Suppressor macrophage (primary cell): ENCODE data around the gene THADA.
"Not testable (repeated sequence)": the region's sequence is repeated elsewhere in the genome, so short reads cannot be mapped to it uniquely, and the experiment has no call there.

Experiments used
- DNase-seq, 4 experiments: peaks; one replicate each; pipeline ENCODE4 v3.0.0-alpha.2; 2020 to 2022

THADA gene

DNA sequence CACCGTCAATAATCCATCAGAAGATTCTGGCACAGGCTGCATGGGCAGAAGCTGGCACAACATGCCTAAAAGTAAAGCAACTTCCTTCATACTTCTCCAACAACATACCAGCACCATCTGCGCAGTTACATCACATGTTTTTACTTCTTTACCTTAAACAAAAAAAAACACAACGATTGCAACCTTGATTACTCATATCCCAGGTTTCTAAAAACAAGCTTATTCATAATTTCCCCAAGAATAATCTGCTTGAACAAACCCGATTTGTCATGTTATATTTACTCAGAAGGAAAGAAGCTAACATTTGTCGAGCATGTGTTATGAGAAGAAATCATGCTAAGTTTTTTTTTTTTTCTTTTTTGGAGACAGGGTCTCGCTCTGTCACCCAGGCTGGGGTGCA, 54.7 kb downstream of the THADA start:
- peak in 1 of 4 experiments; percentile 11 for DNase-seq

DNA sequence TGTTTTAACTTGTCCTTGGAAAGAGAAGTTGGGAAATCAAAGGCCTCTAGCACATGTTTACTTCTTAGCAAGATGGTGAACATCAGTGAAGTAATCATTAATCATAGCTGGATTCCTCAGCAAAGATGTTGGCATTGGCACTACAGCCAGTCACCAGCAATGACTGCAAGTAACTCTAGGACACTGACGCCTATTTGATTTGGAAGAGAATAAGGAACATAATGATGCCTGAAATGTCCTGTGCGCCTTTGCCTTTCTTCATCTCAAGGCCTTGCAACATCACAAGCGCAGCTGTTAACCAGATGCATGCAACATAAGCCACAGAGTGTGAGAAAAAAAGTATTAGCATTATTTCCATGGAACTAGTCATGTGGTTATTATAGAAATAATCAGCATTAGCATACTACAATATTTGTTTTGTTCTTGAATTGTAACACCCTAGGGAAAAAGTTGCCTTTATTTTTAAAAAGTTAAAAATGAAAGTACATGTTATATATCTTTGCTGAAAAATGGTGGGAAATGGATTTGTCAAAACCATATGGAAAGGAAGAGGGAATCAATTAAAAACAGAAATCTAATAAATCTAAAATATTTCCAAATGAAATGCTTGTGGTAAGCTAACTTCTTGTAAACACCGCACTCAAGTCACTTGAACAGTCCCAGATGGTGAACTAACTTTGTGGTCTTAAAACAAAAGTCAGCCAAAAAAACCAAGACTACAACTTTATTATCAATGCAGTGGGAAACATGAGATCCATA, 55.6 kb downstream of the THADA start:
- peak; percentile 91 to 99 (median 94) for DNase-seq

DNA sequence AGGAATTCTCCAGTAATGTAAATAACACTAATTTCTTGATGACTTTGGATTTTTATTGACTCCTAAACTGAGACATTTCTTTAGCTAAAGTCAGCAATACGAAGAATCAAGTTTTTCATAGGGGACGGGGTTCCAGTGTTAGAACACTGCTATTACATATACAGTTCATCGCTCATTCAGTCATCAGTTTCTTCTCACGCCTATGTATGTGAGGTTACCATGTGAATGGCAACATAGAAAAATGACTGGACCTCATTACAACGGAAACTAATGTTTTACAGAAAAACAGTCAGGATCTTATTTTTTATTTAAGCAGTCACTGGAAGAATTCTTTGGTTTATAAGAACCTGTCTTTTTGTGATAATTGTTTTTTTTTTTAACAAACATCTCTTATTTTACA, 56.4 kb downstream of the THADA start:
- DNase-seq, result peak in 1 of 4 experiments; percentile 34

DNA sequence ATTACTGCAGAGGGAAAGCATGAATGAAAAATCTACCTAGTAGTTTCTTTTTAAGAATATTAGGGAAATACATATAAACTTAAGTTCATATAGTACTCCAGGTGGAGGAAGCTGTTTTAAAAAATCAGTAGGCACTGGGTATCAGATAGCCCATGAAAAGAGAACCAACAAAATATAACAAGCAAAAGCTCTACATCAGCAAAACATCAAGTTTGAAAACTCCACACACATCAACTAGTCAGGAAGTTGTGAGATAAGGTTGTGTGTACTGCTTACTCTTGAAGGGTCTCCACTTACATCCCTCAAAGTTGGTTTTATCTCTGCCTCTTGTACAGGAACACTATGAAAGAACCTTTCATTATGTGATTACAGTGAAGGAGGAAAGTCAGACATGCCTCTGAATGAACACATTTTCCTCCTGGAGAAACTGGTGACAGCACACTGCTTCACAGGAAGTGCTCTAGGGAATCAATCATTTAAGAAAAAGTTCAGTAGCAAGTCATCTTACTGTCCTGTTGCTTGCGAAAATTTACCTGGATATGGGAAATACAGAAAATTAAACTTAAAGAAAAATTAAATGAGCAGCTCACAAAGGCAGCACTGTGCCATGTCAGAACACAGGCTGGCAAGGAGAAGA, 57.7 kb downstream of the THADA start:
- peak in 2 of 4 experiments; percentile 13 to 33 for DNase-seq

DNA sequence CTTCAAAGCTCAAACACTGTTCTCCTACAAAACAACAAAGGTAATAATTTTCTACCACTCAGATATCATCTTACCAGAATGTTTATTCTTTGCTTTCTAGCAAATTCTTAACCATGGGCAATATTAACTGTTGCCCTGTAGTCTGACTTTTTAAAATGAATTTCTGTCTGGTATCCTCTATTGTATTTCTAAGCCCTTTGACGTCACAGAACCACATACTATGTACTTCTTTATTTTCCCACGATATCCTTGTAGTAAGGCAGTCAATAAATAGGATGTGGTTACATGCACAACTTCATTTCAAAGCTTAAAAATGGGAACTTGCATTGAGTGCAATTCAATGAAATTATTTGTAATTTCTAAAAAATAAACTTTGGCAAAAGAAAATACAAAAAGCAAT, 58.7 kb downstream of the THADA start:
- peak; percentile 33 to 95 (median 81) for DNase-seq

DNA sequence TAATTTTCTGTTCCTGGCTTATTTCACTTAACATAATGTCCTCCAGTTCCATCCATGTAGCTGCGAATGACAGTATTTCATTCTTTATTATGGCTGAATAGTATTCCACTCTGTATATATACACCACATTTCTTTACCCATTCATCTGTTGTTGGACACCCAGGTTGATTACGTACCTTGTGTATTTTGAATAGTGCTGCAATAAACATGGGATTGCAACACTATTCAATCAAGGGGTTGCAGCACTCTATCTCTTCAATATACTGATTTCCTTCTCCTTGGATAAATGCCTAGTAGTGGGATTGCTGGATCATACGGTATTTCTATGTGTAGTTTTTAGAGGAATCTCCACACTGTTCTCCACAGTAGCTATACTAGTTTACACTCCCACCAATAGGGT, 61.3 kb downstream of the THADA start:
- no peak for DNase-seq

DNA sequence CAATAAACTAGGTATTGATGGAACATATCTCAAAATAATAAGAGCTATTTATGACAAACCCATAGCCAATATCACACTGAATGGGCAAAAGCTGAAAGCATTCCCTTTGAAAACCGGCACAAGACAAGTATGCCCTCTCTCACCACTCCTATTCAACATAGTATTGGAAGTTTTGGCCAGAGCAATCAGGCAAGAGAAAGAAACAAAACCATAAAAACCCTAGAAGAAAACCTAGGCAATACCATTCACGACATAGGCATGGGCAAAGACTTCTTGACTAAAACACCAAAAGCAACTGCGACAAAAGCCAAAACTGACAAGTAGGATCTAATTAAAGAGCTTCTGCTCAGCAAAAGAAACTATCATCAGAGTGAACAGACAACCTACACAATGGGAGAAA, 63.3 kb downstream of the THADA start:
- DNase-seq, result not testable (repeated sequence)

DNA sequence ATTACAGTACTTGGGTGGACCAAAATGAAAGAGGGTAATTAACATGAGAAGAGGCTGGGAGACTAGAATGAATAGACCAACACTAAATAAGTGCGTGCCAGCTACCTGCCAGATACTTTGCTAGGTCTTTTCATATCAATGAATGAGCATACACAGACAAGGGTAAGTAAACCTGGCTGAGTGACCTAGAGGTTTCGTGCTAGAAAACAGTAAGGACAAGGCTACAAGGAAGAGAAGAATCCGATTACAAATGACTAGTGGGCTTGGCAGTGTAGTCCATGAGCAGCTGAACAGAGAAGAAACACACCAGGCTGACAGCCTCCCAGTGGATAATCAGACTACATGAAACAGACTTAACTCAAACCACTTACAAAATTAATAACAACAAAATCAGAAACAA, 64.6 kb downstream of the THADA start:
- DNase-seq, result no peak

DNA sequence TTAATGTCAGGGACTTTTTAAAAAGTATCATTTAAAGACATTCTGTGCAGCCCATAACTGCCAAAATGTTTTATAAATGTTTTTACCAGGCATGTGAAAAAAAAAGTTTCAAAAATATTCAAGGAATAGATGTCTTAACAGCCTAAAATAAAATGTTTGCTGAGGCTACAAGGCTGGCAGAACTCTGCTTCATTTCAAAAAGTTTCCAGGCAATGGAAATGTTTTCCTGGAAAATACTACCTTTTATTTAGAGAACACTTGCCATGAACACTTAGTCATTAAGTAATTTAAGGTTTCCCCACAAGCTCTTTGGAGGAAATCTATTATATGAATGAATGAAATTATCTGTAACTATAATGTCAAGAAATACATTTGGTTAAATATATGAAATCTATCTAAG, 68.8 kb downstream of the THADA start:
- DNase-seq, result no peak

DNA sequence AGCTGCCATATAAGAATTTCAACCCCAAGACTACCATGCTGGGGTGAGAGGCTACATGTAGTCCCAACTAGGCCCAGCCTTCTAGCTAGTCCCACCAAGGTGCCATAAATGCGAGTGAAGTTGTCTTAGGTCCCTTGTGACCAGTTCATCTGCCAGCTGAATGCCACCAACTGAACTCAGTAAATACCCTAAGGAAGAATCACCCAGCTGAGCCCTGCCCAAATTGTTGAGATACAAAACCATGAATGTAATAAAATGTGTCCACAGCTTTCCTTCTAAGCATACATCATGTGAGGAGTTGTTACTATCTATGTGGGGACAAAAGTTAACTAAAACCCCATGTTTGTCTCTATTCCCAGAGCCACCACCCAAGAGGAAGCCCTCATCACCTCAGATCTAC, 70.3 kb downstream of the THADA start:
- DNase-seq, result no peak

DNA sequence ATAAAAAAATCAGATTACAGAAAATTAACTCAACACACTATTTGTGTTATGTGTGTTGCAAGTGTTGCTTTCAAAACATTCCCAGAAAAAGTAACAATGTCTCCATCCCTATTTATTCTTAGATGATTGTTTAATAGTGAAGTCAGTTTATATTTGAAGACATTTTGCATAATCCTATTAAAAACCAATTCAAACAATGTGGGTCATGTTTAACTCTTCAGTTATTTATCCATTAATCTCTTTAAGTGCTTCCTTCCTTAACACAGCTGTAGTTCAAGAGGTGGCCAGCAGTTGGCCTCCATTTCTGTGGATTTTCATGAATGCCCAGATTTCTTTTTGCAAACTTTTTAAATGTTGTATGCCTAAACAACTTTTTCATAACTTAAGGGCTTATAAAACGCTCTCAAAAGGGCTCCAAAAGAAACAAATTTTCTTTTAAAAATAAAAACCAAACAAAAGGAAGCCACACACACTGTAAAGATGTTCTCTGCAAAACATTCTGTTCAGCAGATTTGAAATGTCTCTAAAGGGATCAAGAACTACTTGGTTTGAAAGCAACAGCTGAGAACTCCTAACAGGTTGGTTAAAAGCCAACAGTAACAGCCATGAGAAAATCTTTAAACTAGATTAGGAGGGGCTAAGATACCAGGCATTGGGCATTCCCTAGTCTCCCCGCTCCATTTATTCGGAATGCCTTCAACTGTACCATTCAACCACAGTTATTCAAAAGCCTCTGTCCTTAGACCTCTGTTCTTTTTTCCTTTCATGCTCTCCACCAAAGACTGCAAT, 71.5 kb downstream of the THADA start:
- peak in 1 of 4 experiments; percentile 20 for DNase-seq

DNA sequence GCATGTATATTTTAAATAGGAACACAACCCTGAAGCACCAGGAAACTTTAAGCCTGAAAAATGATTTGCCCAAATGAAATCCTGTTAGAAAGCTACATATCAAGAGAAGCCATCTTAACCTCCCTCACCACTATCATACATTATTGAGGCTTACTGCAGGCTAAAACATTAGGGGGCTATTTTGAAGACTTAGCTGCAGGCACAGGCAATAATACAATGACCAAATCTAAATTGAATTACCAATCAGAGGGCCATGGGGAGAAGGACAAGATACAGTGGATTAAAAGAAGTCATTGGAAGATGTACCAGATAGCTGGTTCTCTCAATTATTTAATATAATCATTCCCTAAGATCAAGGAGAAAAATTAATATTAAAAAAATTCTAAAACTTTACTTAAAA, 73.7 kb downstream of the THADA start:
- DNase-seq, result no peak

DNA sequence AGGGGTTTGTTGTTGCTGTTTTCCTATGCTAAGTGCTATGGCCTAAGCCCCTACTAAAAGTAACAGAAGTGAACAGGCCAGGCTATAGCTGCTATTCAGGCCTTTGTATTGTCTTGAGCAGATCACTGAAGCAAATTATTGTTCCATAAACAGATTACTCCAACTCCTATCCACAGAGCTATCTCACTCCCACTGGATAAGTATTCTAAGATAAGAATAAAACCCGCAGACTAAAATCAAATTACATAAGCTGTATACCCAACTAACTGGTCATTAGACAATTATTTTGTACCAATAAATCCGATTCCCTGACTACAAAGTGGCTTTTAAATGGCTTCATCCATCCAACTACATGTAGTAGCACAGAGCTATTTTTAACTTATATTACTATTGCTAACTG, 74.3 kb downstream of the THADA start:
- no peak for DNase-seq

DNA sequence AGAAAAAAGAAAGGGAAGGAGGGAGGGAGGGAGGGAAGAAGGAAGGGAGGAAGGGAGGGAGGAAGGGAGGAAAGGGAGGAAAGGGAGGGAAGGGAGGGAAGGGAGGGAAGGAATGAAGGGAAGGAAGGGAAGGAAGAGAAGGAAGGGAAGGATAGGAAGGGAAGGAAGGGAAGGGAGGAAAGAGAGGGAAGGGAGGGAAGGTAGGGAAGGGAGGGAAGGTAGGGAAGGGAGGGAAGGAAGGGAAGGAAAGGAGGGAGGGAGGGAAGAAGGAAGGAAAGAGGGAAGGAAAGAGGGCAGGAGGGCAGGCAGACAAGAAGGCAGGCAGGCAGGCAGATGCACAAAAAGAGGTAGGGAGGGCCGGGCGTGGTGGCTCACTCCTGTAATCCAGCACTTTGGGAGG, 74.9 kb downstream of the THADA start:
- DNase-seq, result no peak

DNA sequence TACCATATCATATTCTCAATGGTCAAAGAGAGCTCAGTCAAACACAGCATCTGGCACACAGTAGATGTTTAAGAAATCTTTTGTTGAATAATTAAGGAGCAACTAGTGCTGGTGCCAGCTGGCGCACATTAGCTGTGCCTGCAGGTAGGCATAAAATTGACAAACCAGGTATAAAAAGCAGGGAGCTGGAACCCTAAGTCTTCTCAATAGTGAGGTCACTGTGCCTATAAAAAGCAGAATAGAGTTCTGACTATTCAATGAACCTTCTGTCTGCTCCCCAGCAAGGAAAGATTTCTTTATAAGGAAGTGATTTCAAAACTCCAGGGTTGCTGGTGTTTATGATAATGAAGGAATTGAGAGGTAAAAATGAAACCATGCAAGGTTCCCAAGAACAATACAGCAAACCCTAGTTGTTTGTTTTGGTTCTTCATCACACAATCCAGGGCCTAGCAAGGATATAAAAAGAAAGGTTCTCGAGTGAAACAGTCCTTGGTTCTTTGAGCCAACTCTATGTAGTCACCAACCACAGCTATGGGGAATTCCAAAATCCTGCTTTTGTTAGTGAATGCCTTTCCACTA, 76.1 kb downstream of the THADA start:
- DNase-seq, result peak; percentile 46 to 79 (median 61)

DNA sequence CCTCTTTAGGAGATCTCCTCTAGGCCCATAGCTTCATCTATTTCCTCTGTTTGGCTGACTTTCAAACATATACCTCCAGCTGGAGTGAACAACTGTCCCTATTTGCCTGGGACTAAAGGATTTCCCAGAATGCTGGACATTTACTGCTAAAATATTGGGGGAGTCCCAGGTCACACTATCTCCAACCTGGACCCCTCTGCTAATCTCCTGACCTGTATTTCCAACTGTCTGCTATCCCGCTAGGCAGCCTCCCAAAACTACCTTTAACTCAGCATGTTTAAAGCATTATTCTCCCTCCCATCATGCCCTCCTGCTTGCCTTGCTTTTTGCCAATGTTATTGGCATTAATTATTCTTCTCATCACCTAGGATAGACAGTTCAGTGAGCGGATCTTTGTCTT, 77.1 kb downstream of the THADA start:
- no peak for DNase-seq

DNA sequence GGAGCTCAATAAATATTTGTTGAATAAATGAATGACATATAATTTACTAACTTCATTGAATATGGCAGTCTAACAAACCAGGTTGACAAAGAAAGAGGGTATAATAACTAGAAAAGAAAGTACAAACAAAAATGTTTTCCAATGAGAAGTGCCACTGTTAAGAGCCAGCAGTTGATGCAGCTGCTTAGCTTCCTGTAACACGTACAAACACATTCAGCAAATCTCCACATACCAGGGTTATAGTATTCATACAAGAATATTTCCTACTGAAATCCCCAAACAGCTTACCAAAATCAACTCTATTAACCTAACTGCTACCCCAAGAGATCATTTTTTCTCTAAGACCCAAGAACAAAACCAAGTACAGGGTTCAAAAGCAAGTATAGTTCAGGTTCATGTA, 77.7 kb downstream of the THADA start:
- no peak for DNase-seq

DNA sequence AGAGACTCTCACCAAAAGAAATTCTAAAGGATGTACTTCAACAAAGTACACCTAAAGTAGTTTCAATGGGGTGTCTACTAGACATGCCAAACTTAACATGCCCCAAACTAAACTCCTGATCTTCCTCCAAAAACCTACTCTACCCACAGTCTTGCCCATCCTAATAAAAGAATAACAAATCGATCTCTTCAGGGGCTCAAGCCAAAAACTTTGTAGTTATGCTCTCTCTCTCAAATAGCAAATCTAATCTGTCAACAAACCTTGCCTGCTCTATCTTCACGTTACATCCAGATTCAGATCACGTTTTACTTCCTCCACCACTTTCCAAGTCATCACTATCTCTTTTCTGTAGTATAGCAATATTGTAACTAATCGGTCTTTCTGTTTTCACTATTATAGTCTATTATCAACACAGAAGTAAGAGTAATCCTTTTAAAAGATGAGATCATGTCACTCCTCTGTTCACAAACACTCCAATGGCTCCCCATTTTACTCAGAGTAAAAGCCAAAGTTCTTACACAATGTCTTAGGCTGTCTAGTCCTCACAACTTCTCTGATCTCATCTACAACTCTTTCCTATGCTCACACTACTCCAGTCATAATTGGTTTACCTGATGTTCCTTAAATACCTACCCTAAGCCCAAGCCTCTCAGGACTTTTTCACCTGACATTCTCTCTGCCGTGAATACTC, 79.9 kb downstream of the THADA start:
- peak in 1 of 4 experiments; percentile 34 for DNase-seq

DNA sequence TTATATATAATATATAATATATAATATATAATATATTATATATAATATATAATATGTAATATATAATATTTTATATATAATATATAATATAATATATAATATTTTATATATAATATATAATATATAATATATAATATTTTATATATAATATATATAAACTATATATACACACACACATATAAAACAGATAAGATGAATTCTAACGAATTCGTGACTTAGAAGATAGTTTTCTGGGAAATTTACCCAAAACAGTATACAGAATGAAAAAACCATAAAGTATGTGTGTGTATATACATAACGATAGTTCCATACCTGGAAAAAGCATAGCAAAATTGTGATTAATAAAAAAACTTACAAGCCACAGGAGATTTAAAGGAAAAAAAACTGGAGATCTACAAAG, 80.6 kb downstream of the THADA start:
- no peak for DNase-seq

DNA sequence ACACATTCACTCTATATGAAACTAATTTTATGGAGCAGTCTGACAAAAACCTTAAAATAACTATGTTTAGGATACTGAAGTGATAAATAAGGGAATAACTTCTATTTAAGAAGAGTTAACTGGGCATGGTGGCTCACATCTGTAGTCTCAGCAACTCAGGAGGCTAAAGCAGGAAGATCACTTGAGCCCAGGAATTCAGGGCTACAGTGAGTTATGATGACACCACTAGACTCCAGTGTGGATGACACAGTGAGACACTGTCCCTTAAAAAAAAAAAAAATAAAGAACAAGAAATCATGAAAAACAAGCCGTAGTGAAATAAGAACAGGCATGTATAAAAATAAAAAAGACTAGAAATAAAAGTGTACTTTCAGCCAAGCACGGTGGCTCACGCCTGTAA, 82.0 kb downstream of the THADA start:
- no peak for DNase-seq

DNA sequence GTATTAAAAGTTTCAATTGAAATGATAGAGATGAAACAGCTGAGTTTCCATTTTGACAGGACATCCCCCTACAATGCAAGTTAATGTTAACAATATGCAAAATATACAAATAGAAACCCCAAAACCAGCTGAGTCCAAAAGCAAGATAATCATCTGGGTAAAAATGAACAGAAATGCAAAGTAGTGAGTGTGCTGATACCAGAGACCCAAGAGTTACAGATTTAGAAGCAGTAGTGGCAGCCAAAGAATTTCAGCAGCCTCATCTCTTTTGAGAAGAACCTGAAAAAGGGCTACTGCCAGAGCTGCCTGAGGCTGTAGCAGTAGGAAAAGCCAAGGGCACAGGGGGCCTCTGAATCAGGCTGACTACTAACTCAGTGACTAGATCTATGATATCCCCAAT, 82.6 kb downstream of the THADA start:
- DNase-seq, result no peak

DNA sequence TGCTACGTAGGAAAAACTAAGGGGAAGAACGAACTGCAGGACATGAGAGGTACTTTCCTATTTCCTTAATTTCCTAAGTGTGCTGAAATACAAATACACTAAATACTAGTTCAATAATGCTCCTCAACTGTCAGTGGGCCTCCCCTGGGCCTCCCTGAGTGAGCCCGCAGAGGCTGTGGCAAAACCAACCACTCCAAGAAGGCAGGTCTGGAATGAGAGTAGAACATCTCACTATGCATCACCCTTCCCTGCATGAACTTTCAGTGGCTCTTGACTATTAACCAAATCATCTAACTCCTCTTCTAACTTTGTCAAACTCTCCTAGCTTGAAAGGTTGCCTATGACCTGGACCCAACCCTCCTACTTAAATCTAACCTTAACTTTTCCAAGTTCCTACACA, 84.6 kb downstream of the THADA start:
- DNase-seq, result no peak

DNA sequence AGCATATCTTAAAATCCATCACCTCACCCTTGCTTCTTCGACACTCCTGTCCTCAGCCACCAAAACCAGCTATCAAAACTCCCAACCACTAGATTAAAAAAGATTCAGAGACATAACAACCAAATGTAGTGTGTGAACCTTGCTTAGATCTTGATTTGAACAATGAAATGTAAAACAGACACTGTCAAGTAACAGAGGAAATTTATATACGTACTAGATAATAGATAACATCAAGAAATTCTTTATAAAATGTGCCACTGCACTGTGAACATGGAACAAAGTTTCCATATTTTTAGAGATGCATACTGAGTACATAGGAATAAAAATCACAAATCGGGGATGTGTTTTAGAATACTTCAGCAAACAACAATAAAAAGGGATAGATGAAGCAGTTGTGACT, 86.0 kb downstream of the THADA start:
- DNase-seq, result no peak
